Sigmoid colon (tissue), 4 donors: ENCODE data around the gene CDH13.

ENCODE experiments used
- EP300 ChIP-seq, 4 donors: sonication (generic); formaldehyde crosslinking; IDR thresholded peaks; one replicate each; pipeline ENCODE4 v1.6.1; 2017; ENCODE audit warnings: antibody characterized with exemption in 4 of 4
- POLR2A ChIP-seq, 2 donors: fragments of 450-650 bp; IDR thresholded peaks; one replicate each; pipeline ENCODE4 v1.6.1; 2016; ENCODE audit warnings: antibody characterized with exemption in 2 of 2, mild to moderate bottlenecking in 2 of 2, moderate library complexity in 2 of 2
- TF ChIP-seq, protein P1 (sequence below), 4 experiments: fragments of 450-650 bp in 3 of 4; fragments of 200-600 bp in 1 of 4; IDR thresholded peaks; one replicate each; pipeline ENCODE4 v1.5.1; 2016 to 2019; ENCODE audit warnings: antibody characterized with exemption in 4 of 4, mild to moderate bottlenecking in 3 of 4, moderate library complexity in 2 of 4

DNA sequence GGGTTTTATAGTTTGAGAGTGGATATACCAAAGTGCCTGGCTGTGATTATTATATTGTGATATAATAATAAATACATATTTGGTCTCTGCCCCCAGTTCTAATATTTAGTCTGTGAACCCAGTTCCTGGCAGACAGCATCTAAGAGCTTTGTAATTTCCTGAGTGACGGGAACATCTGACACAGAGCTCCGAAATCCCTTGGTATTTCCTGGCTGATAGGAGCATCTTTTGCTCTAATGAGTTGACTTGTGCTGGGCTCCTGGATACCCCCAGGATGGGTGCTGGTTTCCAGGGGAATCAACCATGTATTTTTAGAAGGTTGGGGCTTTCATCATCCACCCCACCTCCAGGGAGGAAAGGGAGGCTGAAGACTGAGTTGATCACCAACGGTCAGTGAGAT, 187.3 kb downstream of the CDH13 start:
- TF ChIP-seq EP300 (IDR thresholded peaks at IDR 0.05) = no peak
- no peak for TF ChIP-seq POLR2A (IDR thresholded peaks at IDR 0.05)
- TF ChIP-seq, protein P1, sequence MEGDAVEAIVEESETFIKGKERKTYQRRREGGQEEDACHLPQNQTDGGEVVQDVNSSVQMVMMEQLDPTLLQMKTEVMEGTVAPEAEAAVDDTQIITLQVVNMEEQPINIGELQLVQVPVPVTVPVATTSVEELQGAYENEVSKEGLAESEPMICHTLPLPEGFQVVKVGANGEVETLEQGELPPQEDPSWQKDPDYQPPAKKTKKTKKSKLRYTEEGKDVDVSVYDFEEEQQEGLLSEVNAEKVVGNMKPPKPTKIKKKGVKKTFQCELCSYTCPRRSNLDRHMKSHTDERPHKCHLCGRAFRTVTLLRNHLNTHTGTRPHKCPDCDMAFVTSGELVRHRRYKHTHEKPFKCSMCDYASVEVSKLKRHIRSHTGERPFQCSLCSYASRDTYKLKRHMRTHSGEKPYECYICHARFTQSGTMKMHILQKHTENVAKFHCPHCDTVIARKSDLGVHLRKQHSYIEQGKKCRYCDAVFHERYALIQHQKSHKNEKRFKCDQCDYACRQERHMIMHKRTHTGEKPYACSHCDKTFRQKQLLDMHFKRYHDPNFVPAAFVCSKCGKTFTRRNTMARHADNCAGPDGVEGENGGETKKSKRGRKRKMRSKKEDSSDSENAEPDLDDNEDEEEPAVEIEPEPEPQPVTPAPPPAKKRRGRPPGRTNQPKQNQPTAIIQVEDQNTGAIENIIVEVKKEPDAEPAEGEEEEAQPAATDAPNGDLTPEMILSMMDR (IDR thresholded peaks at IDR 0.05) = no peak
